HG03135 (cell line): ENCODE data around the gene KCNJ10.

Source experiments
- ATAC-seq: cut with Tn5 transposase; IDR thresholded peaks from one replicate; pipeline ENCODE4 v1.9.1; 2021; ENCODE audit warnings: mild to moderate bottlenecking, moderate library complexity; ENCODE audit not compliant: unreplicated experiment

The KCNJ10 gene

DNA sequence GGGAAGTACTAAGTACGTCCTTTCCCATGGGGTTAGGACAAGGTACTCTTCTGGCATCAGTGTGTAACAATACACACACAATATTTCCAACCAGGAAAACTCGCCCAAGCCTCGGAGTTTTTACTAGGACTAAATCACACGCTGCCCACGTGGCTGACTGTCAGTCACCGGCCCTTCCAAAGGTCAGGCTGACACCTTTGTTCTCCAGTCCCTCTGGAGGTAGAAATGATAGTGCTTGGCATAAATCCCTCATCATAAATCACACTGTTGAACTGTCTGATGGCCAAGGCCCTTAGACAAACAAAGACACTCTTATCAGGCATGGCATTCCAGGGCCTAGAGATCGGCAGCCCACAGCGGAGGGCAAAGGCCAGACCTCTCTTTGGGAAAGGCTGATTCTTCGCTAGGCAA is 99.0 kb downstream of the KCNJ10 start:
- ATAC-seq: no peak

DNA sequence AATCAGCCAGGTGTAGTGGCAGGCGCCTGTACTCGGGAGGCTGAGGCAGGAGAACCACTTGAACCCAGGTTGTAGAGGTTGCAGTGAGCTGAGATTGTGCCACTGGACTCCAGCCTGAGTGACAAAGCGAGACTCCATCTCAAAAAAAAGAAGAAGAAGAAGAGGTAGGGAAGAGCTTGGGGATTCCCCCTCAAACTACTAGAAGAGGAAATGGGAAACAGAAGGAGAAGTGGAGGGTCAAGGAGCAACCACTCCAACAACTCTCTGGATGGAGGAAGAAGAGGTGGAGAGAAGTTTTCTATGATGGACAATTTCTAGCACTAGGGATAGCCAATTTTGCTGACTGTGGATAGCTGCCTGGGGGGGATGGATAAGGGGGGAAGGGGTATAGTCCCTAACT is 101.1 kb downstream of the KCNJ10 start:
- ATAC-seq: no peak

DNA sequence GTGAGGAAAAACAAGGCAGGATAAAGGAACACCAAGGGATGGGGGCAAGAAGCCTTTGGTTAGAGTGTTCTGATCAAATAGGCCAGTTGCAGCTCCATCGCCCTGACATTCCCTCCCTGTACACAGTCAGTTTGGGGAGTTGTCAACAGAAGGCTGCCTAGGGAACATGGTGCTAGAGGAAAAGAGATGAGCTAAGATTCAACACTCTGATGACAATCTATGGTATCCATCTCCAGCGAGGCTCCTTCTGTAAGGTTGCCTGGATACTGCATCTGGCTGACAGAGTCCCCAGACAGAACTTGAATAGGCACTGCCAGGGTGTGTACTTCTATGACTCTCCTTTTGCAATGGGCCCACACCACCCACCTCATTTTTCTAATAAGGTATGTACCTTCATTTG is 104.7 kb downstream of the KCNJ10 start:
- no peak for ATAC-seq

DNA sequence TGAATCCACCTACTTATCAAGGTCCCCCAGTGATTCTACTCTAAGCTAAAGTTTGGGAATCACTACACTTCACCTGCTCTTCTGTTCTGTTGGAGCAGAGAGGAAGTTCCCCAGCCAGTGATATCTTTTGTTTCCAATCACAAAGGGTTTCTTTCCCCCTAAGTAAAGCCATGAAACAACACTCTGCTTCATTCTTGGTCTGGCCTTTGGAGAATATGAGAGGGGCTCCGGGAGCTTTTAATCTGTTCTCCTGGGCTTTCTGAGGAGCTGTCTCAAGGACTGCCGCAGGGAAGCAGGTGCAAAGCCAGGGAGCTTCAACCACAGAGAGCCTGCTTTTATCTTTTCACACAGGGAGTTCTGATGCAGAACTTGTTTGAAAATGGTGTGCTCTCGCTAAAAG is 105.8 kb downstream of the KCNJ10 start:
- ATAC-seq: no peak

DNA sequence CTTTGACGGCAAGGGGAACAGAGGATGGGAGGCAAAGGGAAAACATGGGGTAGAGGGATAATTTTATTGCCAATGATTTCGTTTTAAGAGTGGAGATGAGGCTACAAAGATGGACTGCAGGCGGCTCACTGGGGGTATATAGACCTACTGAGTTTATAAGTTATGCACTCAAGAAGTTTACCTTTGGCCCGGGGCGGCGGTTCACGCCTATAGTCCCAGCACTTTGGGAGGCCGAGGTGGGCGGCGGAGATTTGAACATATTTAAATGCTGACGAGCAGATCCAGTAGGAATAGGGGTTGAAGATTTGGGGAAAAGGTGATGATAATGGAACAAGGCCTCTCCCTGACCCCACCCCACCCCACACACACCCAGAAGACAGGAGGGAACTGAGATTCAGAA is 107.8 kb downstream of the KCNJ10 start:
- ATAC-seq: no peak

DNA sequence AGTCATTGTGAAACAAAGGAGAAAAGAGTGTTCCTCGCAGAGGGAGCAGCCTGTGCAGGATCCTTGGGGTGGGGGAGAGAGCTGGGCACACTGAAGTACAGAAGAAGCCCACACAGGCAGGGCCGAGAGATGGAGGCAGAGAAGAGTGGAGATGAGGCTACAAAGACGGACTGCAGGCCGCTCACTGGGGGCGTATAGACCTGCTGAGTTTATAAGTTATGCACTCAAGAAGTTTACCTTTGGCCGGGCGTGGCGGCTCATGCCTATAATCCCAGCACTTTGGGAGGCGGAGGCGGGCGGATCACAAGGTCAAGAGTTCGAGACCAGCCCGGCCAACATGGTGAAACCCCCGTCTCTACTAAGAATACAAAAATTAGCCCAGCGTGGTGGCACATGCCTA is 108.3 kb downstream of the KCNJ10 start:
- ATAC-seq: no peak

DNA sequence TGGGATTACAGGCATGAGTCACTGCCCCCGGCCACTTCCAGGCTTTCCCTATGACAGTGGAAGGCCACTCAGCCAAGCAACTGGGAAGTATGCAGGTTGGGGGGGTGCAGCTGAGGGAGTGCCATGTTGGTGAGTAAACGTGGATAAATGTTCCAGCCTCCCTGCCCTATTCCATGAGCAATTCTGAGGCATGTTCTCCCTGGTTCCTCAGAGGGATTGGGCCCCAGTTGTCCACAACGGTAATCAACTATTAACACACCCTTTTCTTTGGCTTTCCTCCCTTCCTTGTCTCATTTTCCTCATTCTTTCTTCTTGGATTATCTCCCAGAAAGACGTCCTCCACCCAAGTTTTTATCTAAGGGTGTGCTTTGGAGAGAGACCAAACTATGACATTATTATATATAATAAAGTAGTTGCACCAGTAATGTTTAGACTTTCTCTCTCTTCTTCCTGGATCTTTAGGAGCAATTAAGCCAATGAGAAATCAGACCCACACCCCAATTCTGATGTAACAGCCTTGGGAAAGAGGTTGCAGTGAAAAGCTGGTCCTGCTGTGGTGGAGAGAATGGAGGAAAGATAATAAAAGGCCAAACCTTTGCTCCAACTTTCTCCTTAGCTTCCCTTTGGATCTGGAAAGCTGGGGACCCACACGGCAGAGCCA is 109.1 kb downstream of the KCNJ10 start:
- no peak for ATAC-seq

DNA sequence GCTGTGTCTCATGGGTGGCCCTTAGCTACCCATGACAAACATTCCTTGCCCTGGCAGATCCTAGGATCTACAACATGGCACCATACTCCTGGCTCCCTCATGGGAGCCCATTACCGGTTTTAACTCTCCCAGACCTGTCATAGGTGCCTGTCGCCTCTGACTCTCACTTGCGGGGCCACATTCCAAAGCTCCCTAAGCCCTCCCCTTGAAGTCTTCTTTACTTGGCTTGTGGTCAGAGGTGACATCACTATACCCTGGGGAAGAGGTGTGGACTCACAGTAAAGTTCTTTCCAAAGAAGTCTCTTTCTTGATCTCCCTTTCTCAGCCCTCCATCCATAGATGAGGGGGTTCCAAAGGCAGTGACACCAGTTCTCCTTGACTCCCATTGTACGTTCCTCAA is 110.5 kb downstream of the KCNJ10 start:
- no peak for ATAC-seq

DNA sequence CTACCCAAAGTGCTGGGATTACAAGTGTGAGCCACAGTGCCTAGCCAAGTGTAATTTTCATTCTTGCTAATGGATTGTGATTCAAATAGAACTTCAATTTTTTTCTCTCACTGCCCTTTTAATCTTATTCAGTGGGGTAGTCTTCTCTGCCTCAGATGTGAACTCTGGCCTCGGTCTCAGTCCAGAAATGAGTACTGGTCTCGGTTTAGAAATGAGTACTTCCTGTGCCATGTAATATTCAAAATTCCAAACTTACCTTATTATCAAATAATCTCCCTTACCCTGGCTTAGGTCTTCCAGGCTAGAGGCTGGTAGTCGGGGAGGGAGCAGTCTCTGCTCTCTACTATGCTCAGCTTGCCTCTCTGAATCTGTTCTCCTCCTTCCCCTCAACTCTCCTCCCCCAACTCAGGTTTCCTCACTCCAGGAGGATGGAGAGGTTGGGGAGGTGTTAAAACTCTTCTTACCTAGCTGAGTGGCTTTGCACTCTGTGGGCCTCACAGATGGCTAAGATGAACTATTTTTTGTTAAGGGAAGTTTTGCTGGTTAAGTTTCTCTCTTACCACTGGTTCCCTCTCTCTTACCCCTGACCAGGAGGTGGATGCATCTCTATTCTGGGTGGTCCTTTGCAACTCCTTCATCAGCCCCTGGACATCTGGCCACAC is 111.1 kb downstream of the KCNJ10 start:
- ATAC-seq: no peak

DNA sequence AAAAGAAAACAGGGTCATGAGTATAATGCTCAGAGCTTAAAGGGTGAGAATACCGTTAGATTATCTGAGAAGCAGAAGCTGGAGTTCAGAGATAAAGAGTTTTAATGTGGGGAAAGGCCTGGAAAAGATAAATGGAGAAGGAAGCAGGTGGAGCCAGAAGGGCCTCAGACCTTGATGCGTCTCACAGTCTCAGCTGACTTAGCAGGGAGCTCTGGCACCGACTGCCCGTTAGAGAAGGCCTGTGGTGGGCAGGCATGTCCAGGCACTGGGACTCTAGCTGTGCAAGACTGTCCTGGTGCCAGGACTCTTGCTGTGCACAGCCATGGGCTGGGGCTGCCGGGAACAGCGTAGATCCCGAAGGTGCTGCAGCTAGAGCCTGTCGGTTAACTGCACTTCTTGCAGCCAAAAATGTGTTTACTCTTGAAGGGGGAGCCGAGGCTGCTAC is 112.1 kb downstream of the KCNJ10 start:
- no peak for ATAC-seq

DNA sequence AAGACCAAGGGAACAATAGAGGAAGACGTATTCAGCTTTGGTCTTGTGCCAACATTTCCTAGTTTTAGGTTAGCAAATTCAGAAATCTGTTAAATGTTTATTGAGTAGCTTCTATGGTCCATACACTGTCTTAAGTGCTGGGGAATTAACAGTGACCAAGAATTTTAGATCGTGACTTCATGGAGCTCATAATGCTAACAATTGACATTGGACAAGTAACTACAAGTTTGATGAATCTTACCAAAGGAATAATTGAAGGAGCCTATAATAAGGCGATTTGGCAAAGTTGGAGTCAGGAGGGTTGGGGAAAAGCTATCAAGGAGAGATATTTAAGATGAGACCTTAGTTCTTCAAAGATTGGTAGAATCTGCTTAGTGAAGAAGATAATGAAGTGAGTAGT is 114.5 kb downstream of the KCNJ10 start:
- ATAC-seq: no peak

DNA sequence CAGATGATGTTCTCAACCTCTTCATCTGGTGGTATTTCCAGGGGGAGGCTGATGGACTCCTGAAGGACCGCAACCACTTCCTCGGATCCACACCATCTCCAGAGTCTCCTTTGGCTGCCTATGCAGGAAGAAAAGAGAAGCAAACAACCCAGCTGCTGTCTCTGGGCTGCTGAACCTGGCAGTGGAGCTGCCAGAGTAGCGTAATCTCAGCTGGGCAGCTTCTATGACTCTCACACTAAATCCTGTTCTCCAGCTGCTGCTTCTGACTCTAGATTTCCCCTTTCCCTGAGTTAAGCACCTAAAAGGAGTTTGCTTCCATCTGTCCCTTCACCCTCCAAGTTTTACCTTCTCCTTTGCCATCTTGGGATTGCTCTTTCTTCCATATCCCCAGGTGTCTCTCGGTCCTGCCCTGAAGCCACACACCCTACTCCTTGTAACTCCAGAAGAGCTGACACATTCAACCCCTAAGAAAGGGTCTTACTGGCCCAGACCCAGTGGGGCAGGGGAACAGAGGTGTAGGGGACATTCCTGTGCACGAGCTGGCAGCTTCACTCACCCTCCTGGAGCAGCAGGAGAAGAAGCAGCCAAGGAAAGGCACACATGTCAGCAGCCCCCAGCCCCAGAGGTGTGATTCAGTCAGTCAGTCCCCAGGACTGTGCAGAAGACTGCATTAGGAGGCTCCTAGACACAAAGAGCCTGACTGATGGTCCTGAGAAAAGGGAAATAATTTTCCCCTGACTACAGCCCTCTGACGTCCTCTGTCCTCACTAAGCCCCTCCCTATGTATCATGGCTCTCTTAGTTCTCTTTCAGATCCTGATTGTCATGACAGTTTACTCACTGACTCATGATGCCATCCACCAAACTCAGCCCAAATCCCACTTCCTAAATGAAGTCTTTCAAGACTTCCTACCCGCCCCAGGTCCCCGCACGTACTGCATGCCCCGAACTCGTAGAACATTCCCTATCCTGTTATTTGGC is 116.1 kb downstream of the KCNJ10 start, which contains the start of gene SLAMF9:
Gene SLAMF9 (minus strand): TSS at position 702 of the 980 bp plus-strand sequence. CDS start 100 bp downstream, at position 602.
- ATAC-seq: no peak

DNA sequence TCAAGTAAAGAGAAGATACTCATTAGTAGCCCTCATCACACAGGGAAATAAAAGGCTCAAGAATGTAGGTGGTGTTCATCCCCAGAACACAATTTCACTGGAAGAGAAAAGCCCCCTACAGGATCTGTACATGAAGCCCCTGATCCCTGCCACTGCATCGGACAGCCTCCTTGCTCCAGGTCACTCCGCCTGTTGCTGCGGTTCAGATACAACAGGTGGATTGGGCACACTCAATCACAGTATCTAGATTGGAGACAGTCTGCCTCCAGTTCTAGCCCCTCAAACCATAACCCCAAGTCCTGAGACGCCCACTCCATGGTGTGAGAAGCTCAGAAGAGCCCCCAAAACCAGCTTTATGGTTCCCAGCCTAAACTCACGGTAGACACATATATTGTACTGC is 117.0 kb downstream of the KCNJ10 start:
- ATAC-seq: no peak

DNA sequence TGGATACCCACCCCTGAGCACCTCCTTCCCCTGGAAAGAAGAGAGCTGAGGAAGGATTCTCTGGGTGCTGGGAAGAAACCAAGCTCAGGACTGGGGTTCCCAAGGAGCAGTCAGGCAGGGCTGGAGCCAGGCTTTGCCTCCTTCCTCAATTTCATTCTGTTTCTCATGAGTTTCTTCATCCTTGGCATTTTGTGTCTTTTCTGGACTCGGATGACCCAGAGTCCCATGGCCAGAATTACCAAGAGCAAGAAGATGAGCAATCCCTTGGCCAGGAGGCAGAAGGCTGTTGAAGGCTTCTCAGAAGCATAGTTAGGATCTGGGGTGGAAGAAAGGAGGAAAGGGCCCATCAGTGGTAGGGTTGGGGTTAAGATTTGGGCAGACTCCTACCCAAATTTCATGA is 118.4 kb downstream of the KCNJ10 start:
- ATAC-seq: no peak

DNA sequence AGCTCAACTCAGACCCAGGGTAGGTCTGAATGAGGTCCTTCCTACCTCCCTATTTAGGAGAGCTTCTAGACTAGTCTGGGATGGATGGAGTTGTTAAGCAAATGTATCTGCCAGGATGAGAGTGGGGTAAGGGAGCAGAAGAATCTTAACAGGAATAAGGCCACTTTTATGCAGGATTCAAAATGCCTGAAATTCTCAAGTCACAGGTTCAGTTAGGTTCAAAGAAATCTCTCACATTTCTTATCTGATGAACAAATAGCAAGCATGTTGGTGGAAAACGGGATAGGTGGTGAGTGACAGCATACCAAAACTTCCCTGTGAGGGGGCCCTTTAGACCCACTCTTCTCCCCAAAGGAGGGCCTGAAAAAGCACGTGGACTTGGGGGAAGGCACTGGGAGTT is 118.9 kb downstream of the KCNJ10 start:
- no peak for ATAC-seq

DNA sequence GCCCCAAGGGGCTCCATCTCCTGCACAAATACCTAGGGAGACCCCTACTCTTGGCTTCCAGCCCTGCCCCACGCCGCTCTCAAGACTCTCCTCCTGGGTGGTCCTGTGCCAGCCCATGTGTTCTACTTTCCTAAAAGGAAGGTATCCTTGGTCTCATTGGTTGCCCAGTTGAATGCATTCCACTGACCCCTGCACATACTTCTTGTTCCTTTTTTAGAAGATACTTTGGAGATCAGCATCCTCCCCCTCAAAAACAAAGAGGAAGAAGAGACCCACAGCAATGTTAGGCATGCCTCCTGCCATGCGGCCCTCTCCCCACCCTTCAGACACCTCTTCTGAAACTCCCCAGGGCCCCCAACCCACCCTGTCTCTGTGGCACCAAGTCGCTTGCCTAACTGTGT is 120.0 kb downstream of the KCNJ10 start:
- no peak for ATAC-seq

DNA sequence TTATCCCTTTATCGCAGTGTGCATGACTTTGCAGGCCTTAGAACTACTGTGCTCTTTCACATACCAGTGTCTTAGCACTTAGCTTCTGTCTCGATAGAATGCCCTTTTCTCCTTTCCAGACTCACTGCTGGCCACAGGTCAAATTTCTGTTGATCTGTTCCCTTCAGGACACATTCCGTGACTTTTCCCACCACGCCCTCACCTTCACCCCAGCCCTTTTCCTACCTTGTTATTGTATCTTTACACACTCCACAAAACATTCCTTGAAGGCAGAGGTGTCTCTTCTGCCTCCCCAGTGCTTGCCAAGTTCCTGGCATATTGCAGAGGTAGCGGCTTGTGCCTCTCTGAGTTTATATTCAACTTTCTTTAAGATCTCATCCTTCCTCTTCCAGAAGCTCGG is 120.8 kb downstream of the KCNJ10 start:
- no peak for ATAC-seq
